Neural crest cell (in vitro differentiated cells): ENCODE data around the gene HOXA3. TPM values are rescaled to one million over a fixed set of nuclear protein-coding genes. Genes with fewer than 3 reads are reported as not detected.

Experiments used
- DNase-seq: peaks from one replicate; pipeline ENCODE4 v3.0.0; 2021; ENCODE audit warnings: low read depth, mixed read lengths, low spot score
- H3K27ac Mint-ChIP-seq: one replicate; pipeline ENCODE4 v1.8.0; 2021; ENCODE audit warnings: mild to moderate bottlenecking, mixed read lengths; ENCODE audit not compliant: unreplicated experiment
- H3K27me3 Mint-ChIP-seq: 2 replicates; pipeline ENCODE4 v1.8.0; 2021; ENCODE audit warnings: low read depth, mild to moderate bottlenecking, mixed read lengths
- H3K36me3 Mint-ChIP-seq: 2 replicates; pipeline ENCODE4 v1.8.0; 2021; ENCODE audit warnings: low read depth, mild to moderate bottlenecking, mixed read lengths
- H3K4me1 Mint-ChIP-seq: 2 replicates; pipeline ENCODE4 v1.8.0; 2021; ENCODE audit warnings: mixed read lengths
- H3K4me3 Mint-ChIP-seq: one replicate; pipeline ENCODE4 v1.8.0; 2021; ENCODE audit warnings: mild to moderate bottlenecking, mixed read lengths
- H3K9me3 Mint-ChIP-seq: 2 replicates; pipeline ENCODE4 v1.8.0; 2021; ENCODE audit warnings: mixed read lengths
- CTCF ChIP-seq: fragments of 200-600 bp; sonication (generic); conservative IDR thresholded peaks from 2 replicates; pipeline ENCODE4 v1.5.0; 2021; ENCODE audit warnings: antibody characterized with exemption, mild to moderate bottlenecking
- total RNA-seq: library from RNA; stranded (reverse); gene quantifications from 2 replicates; pipeline ENCODE4 v1.2.1, GENCODE V29; 2021

Gene HOXA3
- total RNA-seq, 1 donor from 2014 or later = 10.6 TPM

- Mint-ChIP-seq H3K9me3 (no peaks in the 10 kb centered on the region), H3K27ac (no peak overlapping the region), H3K27me3 (peaks cover 99% of the 10 kb centered on the region), H3K4me3 (no peak overlapping the region), H3K36me3 (no peaks in the 10 kb centered on the region), H3K4me1 (peaks cover 5% of the 10 kb centered on the region)
- DNase-seq = no peak
- TF ChIP-seq CTCF = no peak
These were observed 38.9 kb upstream of the HOXA3 start for GRCh38 chr7:27191161-27191731.

- H3K36me3 Mint-ChIP-seq = no peaks in the 10 kb centered on the region
- peaks cover 99% of the 10 kb centered on the region for H3K27me3 Mint-ChIP-seq
- TF ChIP-seq CTCF = no peak
- H3K4me3 Mint-ChIP-seq = peak overlapping the region; percentile 54
- DNase-seq = no peak
- H3K9me3 Mint-ChIP-seq = no peaks in the 10 kb centered on the region
- no peak overlapping the region for H3K27ac Mint-ChIP-seq
- peaks cover 5% of the 10 kb centered on the region for H3K4me1 Mint-ChIP-seq
These were observed 37.8 kb upstream of the HOXA3 start for GRCh38 chr7:27189997-27190748.

- H3K4me3 Mint-ChIP-seq = peak overlapping the region; percentile 54
- no peak for DNase-seq
- H3K4me1 Mint-ChIP-seq = peaks cover 10% of the 10 kb centered on the region
- H3K27ac Mint-ChIP-seq = no peak overlapping the region
- peaks cover 5% of the 10 kb centered on the region for H3K36me3 Mint-ChIP-seq
- no peak for TF ChIP-seq CTCF
- no peaks in the 10 kb centered on the region for H3K9me3 Mint-ChIP-seq
- H3K27me3 Mint-ChIP-seq = peaks cover 99% of the 10 kb centered on the region
These were observed 37.1 kb upstream of the HOXA3 start for GRCh38 chr7:27189295-27189996.

- no peak for DNase-seq
- TF ChIP-seq CTCF = no peak
- Mint-ChIP-seq H3K4me3 (peak overlapping the region; percentile 34), H3K9me3 (no peaks in the 10 kb centered on the region), H3K27ac (no peak overlapping the region), H3K4me1 (peaks cover 10% of the 10 kb centered on the region), H3K36me3 (peaks cover 5% of the 10 kb centered on the region), H3K27me3 (peaks cover 99% of the 10 kb centered on the region)
These were observed 36.3 kb upstream of the HOXA3 start for GRCh38 chr7:27188386-27189294.
